Effector memory CD4-positive, alpha-beta T cell (primary cell): ENCODE results near the gene GNGT1.

Experiments
- DNase-seq, 3 donors: peaks; one replicate each; pipeline ENCODE4 v3.0.0-alpha.2; 2020
- H3K27ac ChIP-seq: 2 replicates; pipeline ENCODE4 v1.7.0; 2013; ENCODE audit warnings: mild to moderate bottlenecking, low read length, moderate library complexity; ENCODE audit not compliant: insufficient read depth, poor library complexity, severe bottlenecking
- H3K27me3 ChIP-seq: replicated peaks from 2 replicates; pipeline ENCODE4 v1.7.0; 2013; ENCODE audit warnings: mild to moderate bottlenecking, low read length; ENCODE audit not compliant: insufficient read depth, control insufficient read depth, poor library complexity, severe bottlenecking
- H3K36me3 ChIP-seq: 2 replicates; pipeline ENCODE4 v1.7.0; 2013; ENCODE audit warnings: mild to moderate bottlenecking, low read length, moderate library complexity; ENCODE audit not compliant: control insufficient read depth, insufficient read depth
- H3K4me1 ChIP-seq: 2 replicates; pipeline ENCODE4 v1.7.0; 2013; ENCODE audit warnings: low read length, mild to moderate bottlenecking; ENCODE audit not compliant: control insufficient read depth, insufficient read depth, poor library complexity, severe bottlenecking
- H3K4me3 ChIP-seq: 2 replicates; pipeline ENCODE4 v1.7.0; 2013; ENCODE audit warnings: low read length, low read depth, mild to moderate bottlenecking; ENCODE audit not compliant: insufficient read depth, poor library complexity, severe bottlenecking
- H3K9me3 ChIP-seq: 2 replicates; pipeline ENCODE4 v1.7.0; 2013; ENCODE audit warnings: mild to moderate bottlenecking, low read length, moderate library complexity; ENCODE audit not compliant: control insufficient read depth

GNGT1 gene

GRCh38 chr7:93955304-93955703 lies 48.9 kb downstream of the GNGT1 start:
- DNase-seq: no peak
- Histone ChIP-seq H3K4me3 (no peak overlapping the region), H3K27me3 (no peaks in the 10 kb centered on the region), H3K9me3 (no peaks in the 10 kb centered on the region), H3K27ac (no peak overlapping the region), H3K4me1 (no peaks in the 10 kb centered on the region), H3K36me3 (no peaks in the 10 kb centered on the region)

GRCh38 chr7:93957767-93958166 lies 51.4 kb downstream of the GNGT1 start:
- no peak for DNase-seq
- Histone ChIP-seq H3K27ac (no peak overlapping the region), H3K4me1 (no peaks in the 10 kb centered on the region), H3K9me3 (no peaks in the 10 kb centered on the region), H3K4me3 (no peak overlapping the region), H3K36me3 (no peaks in the 10 kb centered on the region), H3K27me3 (no peaks in the 10 kb centered on the region)

GRCh38 chr7:93958216-93958615 lies 51.8 kb downstream of the GNGT1 start:
- Histone ChIP-seq H3K9me3 (no peaks in the 10 kb centered on the region), H3K27me3 (no peaks in the 10 kb centered on the region), H3K36me3 (no peaks in the 10 kb centered on the region), H3K4me1 (no peaks in the 10 kb centered on the region), H3K27ac (no peak overlapping the region), H3K4me3 (no peak overlapping the region)
- no peak for DNase-seq

- DNase-seq: no peak
- Histone ChIP-seq H3K4me3 (no peak overlapping the region), H3K27me3 (no peaks in the 10 kb centered on the region), H3K36me3 (no peaks in the 10 kb centered on the region), H3K4me1 (no peaks in the 10 kb centered on the region), H3K27ac (no peak overlapping the region), H3K9me3 (no peaks in the 10 kb centered on the region)
These were observed 52.3 kb downstream of the GNGT1 start for GRCh38 chr7:93958651-93959050.
